Erythroblast (primary cell): ENCODE results near the gene KMT5C.

Source experiments
- GATA1 ChIP-seq: IDR thresholded peaks from 2 replicates; pipeline ENCODE4 v1.6.1; 2011; ENCODE audit warnings: low read depth, mild to moderate bottlenecking, control low read depth, low read length, moderate library complexity
- POLR2A ChIP-seq: IDR thresholded peaks from 2 replicates; pipeline ENCODE4 v1.6.1; 2011; ENCODE audit warnings: mild to moderate bottlenecking, low read length

DNA sequence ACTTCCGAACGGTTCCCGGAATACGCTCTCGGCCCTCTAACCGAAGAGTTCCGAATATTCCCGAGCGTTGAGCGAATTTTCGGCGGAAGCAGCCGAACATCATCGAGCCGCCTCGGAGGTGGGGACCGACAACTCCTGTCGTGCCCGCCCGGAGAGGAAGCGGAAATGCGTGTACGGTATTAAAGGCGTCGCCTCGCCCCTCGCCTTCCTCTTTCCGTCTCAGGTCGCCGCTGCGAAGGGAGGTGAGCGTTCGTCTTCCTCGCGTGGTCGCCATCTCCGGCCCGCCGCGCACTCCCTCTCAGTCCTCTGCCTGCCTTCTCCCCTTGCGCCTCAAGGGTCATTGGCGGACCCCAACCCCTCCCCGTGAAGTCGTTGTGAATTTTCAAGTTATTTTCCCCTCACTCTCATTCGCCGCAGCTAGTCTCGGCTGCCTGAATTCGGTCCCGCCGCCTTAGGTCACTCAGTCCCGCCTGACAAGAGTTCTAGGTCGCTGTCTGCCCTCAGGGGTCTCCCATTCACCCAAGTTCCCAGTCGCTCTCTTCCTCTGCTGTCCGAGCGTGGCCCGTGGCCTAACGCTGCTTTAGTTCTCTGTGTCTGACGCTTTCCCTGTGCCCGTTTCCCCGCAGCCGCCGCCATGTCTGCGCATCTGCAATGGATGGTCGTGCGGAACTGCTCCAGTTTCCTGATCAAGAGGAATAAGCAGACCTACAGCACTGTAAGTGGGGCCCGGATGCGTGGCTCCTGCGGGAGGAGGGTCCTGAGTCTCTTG lies 46.2 kb downstream of the KMT5C start, which contains the start of gene RPL28:
- TF ChIP-seq POLR2A (peak; percentile 100), GATA1 (no peak)
